ENCODE results near the gene LELP1. TPM values are rescaled to one million over a fixed set of nuclear protein-coding genes. Genes with fewer than 3 reads are reported as not detected.
"Not testable (repeated sequence)": the region's sequence is repeated elsewhere in the genome, so short reads cannot be mapped to it uniquely, and the experiment has no call there.

The LELP1 gene
- not detected for total RNA-seq

DNA sequence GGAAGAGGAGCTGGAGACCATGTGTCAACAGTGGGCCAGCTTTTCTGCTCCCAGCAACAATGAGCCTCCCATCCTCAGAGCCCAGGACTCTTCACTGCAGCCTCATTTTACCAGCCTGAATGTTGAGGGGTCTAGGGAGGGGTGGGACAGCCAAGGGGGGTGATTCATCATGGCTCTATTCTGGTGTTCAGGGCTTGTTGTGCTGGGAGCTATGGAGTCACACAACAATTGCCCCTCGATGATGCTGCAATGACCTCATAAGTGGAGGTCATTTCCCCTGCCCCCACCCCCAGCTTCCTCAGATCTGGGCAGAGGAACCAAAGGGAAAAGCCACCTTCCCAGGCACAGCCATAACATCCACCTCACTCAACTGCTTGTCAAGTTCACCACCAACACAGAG is at the start of gene LELP1:
LELP1 (plus strand) TSS at position 301 of the 400 bp plus-strand sequence. CDS start 1,278 bp downstream, outside the sequence.
- H3K27ac Mint-ChIP-seq = no peak within 1 kb of the TSS
- H3K27me3 Mint-ChIP-seq = peaks cover 43% of the 10 kb centered on the region
- ATAC-seq (replicated peaks) = no peak
- no peaks in the 10 kb centered on the region for H3K9me3 Mint-ChIP-seq
- no peak within 1 kb of the TSS for H3K4me3 Mint-ChIP-seq
- no peaks in the 10 kb centered on the region for H3K4me1 Mint-ChIP-seq
- H3K36me3 Mint-ChIP-seq (ENCODE audit: low read depth) = no peaks in the 10 kb centered on the region

DNA sequence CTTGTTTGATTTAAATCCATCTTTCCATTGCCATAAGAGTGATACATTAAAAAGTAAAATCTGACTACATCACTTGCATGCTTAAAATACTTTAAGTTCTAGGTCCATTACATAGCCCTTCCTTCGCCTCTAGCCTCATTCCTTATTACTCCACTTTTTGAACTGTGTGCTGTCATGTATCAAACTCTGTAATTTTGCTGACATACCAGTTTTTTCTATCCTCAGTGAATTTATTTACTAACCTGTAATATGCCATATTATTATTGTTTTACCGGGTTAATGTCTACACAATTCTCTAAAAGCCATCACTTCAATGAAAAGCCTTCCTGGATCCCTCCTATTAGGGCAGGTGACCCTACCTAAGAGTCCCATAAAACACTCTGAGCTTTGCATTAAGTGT is 47.7 kb upstream of the LELP1 start:
- Mint-ChIP-seq H3K9me3 (peaks cover 6% of the 10 kb centered on the region), H3K36me3 (ENCODE audit: low read depth) (no peaks in the 10 kb centered on the region), H3K27ac (no peak overlapping the region), H3K27me3 (peaks cover 28% of the 10 kb centered on the region), H3K4me1 (no peaks in the 10 kb centered on the region), H3K4me3 (no peak overlapping the region)
- no peak for ATAC-seq (replicated peaks)

DNA sequence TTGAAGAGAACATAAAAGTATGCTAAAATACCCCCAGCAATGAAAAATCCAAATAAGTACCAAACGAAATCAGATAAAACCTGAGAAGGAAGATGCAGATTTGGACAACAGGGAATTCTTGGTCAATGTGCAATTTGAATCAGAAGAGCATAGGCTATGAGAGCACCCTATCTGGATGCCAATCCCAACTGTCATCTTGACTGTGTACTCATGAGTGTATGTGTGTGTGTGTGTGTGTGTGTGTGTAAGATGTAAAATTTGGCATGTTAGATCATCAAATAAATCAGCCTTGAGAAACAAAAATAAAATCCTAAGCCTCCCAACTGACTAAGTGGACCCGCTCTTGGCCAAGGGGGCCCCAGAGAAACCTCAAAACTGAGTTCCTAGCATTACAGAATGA is 34.5 kb upstream of the LELP1 start:
- ATAC-seq (replicated peaks) = no peak
- Mint-ChIP-seq H3K4me1 (no peaks in the 10 kb centered on the region), H3K36me3 (ENCODE audit: low read depth) (no peaks in the 10 kb centered on the region), H3K9me3 (no peaks in the 10 kb centered on the region), H3K27ac (no peak overlapping the region), H3K27me3 (peaks cover 38% of the 10 kb centered on the region), H3K4me3 (no peak overlapping the region)

DNA sequence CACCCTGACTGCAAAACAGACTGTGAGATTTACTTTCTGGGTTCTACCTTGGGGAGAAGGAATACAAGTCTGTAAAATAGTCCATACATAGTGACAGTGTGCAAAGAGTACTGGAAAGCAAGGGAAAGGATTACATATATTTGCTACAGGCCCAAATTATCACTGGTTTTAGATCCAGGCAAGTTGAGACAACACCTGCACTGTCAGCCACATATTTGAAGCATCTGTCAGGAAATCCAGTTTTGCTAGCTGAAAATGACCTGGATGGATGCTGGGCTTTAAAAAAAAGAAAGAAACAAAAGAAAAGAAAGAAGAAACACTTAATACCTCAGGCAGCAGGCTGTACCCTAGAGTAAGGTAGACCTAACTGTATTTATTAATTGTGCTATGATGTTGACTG is 28.6 kb upstream of the LELP1 start:
- no peak overlapping the region for H3K27ac Mint-ChIP-seq
- no peaks in the 10 kb centered on the region for H3K4me1 Mint-ChIP-seq
- no peaks in the 10 kb centered on the region for H3K9me3 Mint-ChIP-seq
- no peak for ATAC-seq (replicated peaks)
- peaks cover 35% of the 10 kb centered on the region for H3K27me3 Mint-ChIP-seq
- H3K4me3 Mint-ChIP-seq = no peak overlapping the region
- no peaks in the 10 kb centered on the region for H3K36me3 Mint-ChIP-seq (ENCODE audit: low read depth)

DNA sequence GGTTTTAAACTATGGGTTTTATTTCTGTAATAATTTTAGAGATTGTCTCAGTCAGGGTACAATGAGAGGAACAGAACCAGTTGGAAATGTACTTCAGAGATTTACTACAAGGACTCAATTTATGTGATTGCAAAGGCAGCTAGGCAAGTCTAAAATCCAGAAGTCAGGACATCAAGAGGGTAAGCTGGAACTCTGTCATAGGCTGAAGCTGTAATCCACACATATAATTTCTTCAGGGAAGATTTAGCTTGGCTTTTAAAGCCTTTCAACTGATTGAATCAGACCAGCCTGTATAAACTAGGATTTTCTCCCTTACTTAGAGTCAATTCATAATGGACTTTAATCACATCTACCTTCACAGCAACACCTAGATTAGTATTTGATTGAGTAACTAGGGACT is 24.3 kb upstream of the LELP1 start:
- H3K4me3 Mint-ChIP-seq = no peak overlapping the region
- no peaks in the 10 kb centered on the region for H3K36me3 Mint-ChIP-seq (ENCODE audit: low read depth)
- ATAC-seq (replicated peaks) = no peak
- no peak overlapping the region for H3K27ac Mint-ChIP-seq
- H3K27me3 Mint-ChIP-seq = peaks cover 26% of the 10 kb centered on the region
- no peaks in the 10 kb centered on the region for H3K4me1 Mint-ChIP-seq
- H3K9me3 Mint-ChIP-seq = no peaks in the 10 kb centered on the region

DNA sequence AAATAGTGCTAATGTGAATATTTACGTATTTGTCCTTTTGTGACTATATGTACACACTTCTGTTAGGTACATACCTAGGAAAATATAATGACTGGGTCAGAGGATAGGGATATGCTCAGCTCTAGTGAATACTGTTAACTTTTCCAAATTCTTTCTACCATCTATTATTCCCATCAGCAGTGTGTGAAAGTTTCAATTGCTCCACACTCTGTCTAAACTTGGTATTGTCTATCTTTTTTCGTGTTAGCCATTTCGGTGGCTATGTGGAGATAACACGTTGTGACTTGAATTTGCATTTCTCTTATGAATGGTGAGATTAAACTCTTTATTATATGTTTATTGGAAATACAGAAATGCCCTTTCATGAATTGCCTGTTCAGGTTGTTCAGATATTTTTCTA is 22.7 kb upstream of the LELP1 start:
- no peak for ATAC-seq (replicated peaks)
- peaks cover 2% of the 10 kb centered on the region for H3K9me3 Mint-ChIP-seq
- H3K36me3 Mint-ChIP-seq (ENCODE audit: low read depth) = no peaks in the 10 kb centered on the region
- peaks cover 19% of the 10 kb centered on the region for H3K27me3 Mint-ChIP-seq
- no peaks in the 10 kb centered on the region for H3K4me1 Mint-ChIP-seq
- H3K27ac Mint-ChIP-seq = no peak overlapping the region
- no peak overlapping the region for H3K4me3 Mint-ChIP-seq

DNA sequence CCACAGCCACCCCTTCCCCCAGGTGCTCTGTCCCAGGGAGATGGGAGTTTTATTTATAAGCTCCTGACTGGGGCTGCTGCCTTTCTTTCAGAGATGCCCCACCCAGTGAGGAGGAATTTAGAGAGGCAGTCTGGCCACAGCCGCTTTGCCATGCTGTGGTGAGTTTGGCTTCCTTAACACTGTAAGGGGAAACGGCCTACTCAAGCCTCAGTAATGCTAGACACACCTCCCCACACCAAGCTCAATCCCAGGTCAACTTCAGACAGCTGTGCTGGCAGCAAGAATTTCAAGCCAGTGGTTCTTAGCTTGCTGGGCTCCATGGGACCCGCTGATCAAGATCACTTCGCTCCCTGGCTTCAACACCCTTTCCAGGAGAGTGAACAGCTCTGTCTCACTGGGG is 14.9 kb upstream of the LELP1 start:
- not testable (repeated sequence) for H3K4me3 Mint-ChIP-seq; H3K36me3 Mint-ChIP-seq (ENCODE audit: low read depth); H3K27ac Mint-ChIP-seq; H3K4me1 Mint-ChIP-seq; ATAC-seq (replicated peaks)
- Mint-ChIP-seq H3K9me3 (peaks cover 15% of the 10 kb centered on the region), H3K27me3 (peaks cover 46% of the 10 kb centered on the region)

DNA sequence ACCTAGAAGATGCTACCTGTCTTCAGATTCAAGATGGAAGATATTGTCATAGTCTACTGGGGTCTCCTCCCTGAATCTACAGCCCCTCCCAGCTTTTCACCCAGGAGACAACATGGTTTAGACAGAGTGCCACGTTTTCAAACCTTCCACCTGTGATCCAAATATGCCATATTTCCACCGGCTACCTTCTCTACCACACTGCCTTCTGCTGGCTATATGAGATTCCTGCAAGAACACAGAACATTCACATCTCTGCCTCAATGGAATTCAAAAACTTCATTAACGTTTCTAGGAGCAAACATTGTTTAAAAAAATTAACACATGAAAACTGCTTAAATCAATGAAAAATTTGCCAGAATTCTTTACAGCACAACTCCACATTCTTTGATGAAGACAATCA is 12.9 kb upstream of the LELP1 start:
- ATAC-seq (replicated peaks) = no peak
- no peaks in the 10 kb centered on the region for H3K36me3 Mint-ChIP-seq (ENCODE audit: low read depth)
- peaks cover 14% of the 10 kb centered on the region for H3K9me3 Mint-ChIP-seq
- no peak overlapping the region for H3K4me3 Mint-ChIP-seq
- peaks cover 55% of the 10 kb centered on the region for H3K27me3 Mint-ChIP-seq
- H3K27ac Mint-ChIP-seq = no peak overlapping the region
- H3K4me1 Mint-ChIP-seq = no peaks in the 10 kb centered on the region

DNA sequence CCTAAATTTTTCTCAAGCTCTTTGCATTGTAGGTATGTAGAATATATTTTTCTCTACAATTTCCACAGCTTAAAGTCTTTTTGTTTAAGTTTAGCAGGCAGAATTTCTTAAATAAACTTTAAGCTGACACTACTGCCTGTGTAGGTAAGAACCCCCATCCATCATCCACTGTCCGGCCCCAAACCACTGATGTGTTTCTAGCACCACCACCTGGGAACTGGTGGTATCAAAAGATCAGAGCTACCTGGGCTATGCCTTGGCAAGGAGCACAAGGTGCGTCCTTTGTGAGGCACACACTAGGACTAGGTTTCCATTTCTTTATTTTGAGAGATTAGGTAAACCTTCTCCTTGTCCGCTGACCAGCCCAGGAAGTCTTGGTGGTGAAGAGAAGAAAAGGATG is 10.5 kb upstream of the LELP1 start:
- H3K4me3 Mint-ChIP-seq = no peak overlapping the region
- H3K36me3 Mint-ChIP-seq (ENCODE audit: low read depth) = no peaks in the 10 kb centered on the region
- no peak overlapping the region for H3K27ac Mint-ChIP-seq
- H3K27me3 Mint-ChIP-seq = peaks cover 42% of the 10 kb centered on the region
- no peak for ATAC-seq (replicated peaks)
- no peaks in the 10 kb centered on the region for H3K9me3 Mint-ChIP-seq
- no peaks in the 10 kb centered on the region for H3K4me1 Mint-ChIP-seq

DNA sequence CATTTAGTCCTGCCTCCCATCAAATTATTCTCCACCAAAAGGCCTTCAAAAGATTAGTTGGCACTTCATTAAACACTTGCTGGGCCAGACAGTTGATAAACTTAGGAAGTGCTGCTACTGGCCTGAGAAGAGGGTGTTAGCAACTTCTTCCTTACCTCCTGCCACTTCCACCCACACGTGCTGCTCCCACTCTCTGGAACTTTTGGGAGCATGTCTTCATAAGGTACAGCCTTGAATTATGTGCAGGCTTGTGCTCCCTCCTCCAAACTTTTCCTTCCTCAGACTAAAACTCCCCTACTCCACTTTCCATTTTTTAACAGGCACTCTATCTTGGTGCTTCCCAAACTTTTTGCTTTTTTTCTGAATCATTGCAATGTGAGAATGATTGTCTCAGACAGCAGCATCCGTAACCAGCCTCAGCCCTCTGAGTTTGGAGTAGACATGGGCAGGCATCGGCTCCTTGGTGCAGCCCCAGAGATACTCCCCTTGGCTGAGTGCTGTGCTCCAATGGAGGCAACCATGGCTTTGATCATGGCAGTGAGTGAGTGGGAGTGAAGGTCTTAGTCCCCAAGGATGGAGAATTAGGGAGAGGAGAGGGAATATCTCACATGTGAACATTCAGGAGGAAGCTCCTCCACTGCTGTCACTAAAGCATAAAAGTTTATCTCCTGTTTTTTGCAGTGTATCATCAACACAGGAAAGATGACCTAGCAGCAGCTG is 8.7 kb upstream of the LELP1 start:
- H3K9me3 Mint-ChIP-seq = no peaks in the 10 kb centered on the region
- H3K27me3 Mint-ChIP-seq = peaks cover 50% of the 10 kb centered on the region
- ATAC-seq (replicated peaks) = no peak
- H3K27ac Mint-ChIP-seq = no peak overlapping the region
- H3K36me3 Mint-ChIP-seq (ENCODE audit: low read depth) = no peaks in the 10 kb centered on the region
- H3K4me3 Mint-ChIP-seq = no peak overlapping the region
- H3K4me1 Mint-ChIP-seq = no peaks in the 10 kb centered on the region

DNA sequence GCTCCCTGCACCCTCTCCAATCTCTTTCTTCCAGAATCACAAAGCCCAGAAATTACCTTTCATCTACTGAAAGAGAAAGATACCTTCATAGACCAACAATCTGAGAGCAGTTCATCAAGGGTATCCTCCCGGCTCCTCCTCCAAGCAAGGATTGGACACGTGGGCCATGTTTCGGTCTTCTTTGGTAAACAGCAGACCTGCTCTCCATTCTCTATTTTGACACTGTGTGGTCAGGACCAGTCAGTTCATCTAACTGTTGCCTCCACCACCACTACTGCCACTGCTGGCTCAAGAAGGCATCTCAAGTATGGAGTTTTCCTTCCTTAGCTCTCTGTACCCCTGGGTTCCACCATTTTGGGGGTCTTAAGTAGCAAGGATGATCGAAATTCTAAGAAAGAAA is 8.0 kb upstream of the LELP1 start:
- Mint-ChIP-seq H3K4me1 (no peaks in the 10 kb centered on the region), H3K27ac (no peak overlapping the region), H3K36me3 (ENCODE audit: low read depth) (no peaks in the 10 kb centered on the region), H3K9me3 (no peaks in the 10 kb centered on the region), H3K4me3 (no peak overlapping the region), H3K27me3 (peaks cover 51% of the 10 kb centered on the region)
- no peak for ATAC-seq (replicated peaks)

DNA sequence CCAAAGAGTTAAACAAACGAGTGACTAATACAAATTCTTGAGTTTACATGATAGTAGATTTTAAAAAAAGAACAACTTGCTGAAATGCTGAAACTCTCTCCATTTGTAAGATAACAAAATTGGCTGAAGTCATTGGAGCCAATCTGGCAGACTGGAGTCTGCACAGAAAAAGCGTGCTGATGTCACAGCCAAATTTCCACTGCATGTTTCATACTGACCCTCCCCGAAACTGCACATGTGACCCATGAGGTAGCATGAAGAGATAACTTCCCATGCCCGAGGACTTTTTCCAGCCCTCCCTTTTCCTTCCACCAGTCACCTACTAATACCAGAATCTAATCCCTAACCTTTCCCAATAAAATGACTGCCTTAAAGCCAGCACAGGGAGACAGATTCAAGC is 1.2 kb upstream of the LELP1 start:
- H3K4me3 Mint-ChIP-seq = no peak overlapping the region
- H3K4me1 Mint-ChIP-seq = no peaks in the 10 kb centered on the region
- ATAC-seq (replicated peaks) = no peak
- peaks cover 45% of the 10 kb centered on the region for H3K27me3 Mint-ChIP-seq
- H3K36me3 Mint-ChIP-seq (ENCODE audit: low read depth) = no peaks in the 10 kb centered on the region
- H3K27ac Mint-ChIP-seq = no peak overlapping the region
- H3K9me3 Mint-ChIP-seq = no peaks in the 10 kb centered on the region

DNA sequence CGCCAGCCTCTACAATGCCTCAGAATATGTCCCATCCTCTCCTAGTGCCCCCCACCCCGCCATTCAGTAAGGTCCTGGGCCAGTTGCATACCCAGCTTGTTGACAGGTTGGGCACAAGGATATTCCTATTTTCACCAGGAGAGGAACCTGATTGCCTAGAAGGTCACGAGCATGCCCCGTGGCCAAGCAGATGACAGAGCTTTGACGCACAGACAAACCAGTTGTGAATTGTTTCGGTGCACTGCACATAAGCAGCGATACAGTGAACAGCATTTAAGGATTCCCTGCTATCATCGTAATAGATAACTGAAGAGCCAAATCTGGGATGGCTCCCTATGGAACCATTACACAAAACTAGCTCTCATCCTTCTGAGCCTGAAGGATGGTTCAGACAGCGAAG is 3.4 kb downstream of the LELP1 start:
- no peaks in the 10 kb centered on the region for H3K9me3 Mint-ChIP-seq
- no peak overlapping the region for H3K4me3 Mint-ChIP-seq
- ATAC-seq (replicated peaks) = no peak
- H3K27ac Mint-ChIP-seq = no peak overlapping the region
- H3K27me3 Mint-ChIP-seq = peaks cover 39% of the 10 kb centered on the region
- H3K4me1 Mint-ChIP-seq = no peaks in the 10 kb centered on the region
- no peaks in the 10 kb centered on the region for H3K36me3 Mint-ChIP-seq (ENCODE audit: low read depth)

DNA sequence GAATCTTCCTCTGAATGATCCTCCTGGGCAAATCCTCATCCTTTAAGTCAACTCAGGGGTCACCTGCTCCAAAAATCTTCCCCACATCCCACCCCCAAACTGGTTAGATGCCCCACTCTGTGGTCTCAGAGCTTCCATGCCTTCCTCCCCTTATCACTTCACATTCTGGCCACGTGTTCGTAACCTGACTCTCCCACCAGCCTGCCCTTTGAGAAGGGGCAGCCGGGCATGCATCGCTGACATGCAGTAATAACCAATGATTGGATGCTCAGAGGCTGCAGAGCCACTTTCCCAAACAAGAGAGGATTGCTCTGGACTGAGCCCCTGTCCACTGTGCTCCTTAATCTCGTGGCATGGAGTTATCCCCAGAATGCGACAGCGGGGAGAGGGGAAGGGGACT is 7.0 kb downstream of the LELP1 start:
- Mint-ChIP-seq H3K27ac (no peak overlapping the region), H3K4me1 (no peaks in the 10 kb centered on the region), H3K4me3 (no peak overlapping the region), H3K9me3 (no peaks in the 10 kb centered on the region), H3K36me3 (ENCODE audit: low read depth) (no peaks in the 10 kb centered on the region), H3K27me3 (peaks cover 28% of the 10 kb centered on the region)
- no peak for ATAC-seq (replicated peaks)

DNA sequence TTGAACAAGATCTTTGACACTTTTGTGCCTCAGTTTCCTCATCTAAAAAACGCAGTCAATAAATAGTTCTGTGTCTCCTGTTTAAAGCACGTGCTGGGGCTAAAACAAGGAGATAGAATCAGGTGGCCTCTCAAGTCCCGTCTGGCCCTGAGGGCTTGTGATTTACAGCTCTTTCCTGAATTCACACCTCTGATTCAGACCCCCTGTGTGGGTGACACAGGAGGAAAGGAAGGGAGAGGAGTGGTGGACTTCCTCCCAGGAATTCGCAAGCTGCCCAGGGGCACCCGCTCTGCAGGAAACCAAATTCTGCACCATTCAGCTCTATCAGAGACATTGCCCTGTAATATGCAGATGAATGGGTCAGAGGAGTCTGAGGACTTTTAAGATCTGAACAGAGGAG is 9.0 kb downstream of the LELP1 start:
- no peak overlapping the region for H3K27ac Mint-ChIP-seq
- no peaks in the 10 kb centered on the region for H3K9me3 Mint-ChIP-seq
- no peaks in the 10 kb centered on the region for H3K4me1 Mint-ChIP-seq
- H3K36me3 Mint-ChIP-seq (ENCODE audit: low read depth) = no peaks in the 10 kb centered on the region
- no peak for ATAC-seq (replicated peaks)
- no peak overlapping the region for H3K4me3 Mint-ChIP-seq
- H3K27me3 Mint-ChIP-seq = peaks cover 21% of the 10 kb centered on the region

DNA sequence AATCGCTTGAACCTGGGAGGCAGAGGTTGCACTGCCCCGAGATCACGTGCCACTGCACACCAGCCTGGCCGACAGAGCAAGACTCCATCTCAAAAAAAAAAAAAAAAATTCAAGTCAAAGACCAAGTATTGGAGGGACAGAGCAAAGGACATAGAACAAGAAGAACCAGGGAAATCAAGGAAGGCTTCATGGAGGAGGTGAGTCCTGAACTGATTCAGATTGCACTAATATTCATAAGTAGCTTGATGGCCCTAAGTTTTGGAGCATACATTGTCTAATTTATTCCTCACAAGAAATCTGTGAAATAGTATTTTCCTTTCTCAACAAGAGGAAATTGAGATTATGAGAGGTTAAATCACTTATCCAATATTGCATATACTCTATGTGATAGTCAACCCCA is 10.3 kb downstream of the LELP1 start:
- ATAC-seq (replicated peaks) = no peak

More for the DNA sequence above, 10.3 kb downstream of the LELP1 start:
- Mint-ChIP-seq H3K4me1 (no peaks in the 10 kb centered on the region), H3K9me3 (no peaks in the 10 kb centered on the region), H3K36me3 (ENCODE audit: low read depth) (no peaks in the 10 kb centered on the region), H3K27me3 (peaks cover 18% of the 10 kb centered on the region), H3K4me3 (no peak overlapping the region), H3K27ac (no peak overlapping the region)

Measured in activated T-helper 17 cell treated with anti-CD3 and anti-CD28 coated beads, Interleukin-2, amount 50 U/mL, for 72 hours (primary cell).